ENCODE measurements around the gene CDH4.

CDH4 gene

DNA sequence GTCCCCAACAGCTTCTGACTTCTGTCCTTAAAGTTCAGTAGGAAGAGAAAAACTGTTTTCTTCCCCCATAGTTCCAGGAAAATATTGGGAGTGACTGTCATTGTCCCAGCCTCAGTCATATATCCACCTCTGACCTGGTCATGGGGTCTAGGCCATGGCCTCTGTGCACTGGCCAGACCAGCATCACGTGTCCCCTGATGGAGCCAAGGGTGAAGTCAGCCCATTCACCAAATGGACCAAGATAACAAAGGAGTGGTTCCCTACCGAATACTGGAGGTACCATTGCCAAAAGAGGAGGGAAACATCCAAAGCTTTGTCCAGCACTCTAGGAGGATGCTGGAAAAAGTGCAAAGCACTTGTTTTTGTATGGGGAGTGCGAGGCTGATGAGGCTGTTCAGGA lies 418.2 kb downstream of the CDH4 start:
- Histone ChIP-seq H3K4me3 (replicated peaks; ENCODE audit: insufficient read depth, low read length) (no peak overlapping the region), H3K27ac (replicated peaks) (no peak overlapping the region), H3K27me3 (ENCODE audit: insufficient read depth, poor library complexity, severe bottlenecking) (no peaks in the 10 kb centered on the region)
- no peak for DNase-seq (ENCODE audit: low read depth in 1 of 2, low spot score in 1 of 2)
- TF ChIP-seq GABPA (IDR thresholded peaks at IDR 0.05; ENCODE audit: low read depth) (no peak), SPI1 (IDR thresholded peaks at IDR 0.05; ENCODE audit: borderline replicate concordance, low read depth) (no peak), POLR2AphosphoS5 (IDR thresholded peaks at IDR 0.05; ENCODE audit: low read depth) (no peak)
- TF ChIP-seq, protein P1, sequence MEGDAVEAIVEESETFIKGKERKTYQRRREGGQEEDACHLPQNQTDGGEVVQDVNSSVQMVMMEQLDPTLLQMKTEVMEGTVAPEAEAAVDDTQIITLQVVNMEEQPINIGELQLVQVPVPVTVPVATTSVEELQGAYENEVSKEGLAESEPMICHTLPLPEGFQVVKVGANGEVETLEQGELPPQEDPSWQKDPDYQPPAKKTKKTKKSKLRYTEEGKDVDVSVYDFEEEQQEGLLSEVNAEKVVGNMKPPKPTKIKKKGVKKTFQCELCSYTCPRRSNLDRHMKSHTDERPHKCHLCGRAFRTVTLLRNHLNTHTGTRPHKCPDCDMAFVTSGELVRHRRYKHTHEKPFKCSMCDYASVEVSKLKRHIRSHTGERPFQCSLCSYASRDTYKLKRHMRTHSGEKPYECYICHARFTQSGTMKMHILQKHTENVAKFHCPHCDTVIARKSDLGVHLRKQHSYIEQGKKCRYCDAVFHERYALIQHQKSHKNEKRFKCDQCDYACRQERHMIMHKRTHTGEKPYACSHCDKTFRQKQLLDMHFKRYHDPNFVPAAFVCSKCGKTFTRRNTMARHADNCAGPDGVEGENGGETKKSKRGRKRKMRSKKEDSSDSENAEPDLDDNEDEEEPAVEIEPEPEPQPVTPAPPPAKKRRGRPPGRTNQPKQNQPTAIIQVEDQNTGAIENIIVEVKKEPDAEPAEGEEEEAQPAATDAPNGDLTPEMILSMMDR (IDR thresholded peaks at IDR 0.05; ENCODE audit: insufficient read depth, low read length): no peak
- TF ChIP-seq, protein P2, sequence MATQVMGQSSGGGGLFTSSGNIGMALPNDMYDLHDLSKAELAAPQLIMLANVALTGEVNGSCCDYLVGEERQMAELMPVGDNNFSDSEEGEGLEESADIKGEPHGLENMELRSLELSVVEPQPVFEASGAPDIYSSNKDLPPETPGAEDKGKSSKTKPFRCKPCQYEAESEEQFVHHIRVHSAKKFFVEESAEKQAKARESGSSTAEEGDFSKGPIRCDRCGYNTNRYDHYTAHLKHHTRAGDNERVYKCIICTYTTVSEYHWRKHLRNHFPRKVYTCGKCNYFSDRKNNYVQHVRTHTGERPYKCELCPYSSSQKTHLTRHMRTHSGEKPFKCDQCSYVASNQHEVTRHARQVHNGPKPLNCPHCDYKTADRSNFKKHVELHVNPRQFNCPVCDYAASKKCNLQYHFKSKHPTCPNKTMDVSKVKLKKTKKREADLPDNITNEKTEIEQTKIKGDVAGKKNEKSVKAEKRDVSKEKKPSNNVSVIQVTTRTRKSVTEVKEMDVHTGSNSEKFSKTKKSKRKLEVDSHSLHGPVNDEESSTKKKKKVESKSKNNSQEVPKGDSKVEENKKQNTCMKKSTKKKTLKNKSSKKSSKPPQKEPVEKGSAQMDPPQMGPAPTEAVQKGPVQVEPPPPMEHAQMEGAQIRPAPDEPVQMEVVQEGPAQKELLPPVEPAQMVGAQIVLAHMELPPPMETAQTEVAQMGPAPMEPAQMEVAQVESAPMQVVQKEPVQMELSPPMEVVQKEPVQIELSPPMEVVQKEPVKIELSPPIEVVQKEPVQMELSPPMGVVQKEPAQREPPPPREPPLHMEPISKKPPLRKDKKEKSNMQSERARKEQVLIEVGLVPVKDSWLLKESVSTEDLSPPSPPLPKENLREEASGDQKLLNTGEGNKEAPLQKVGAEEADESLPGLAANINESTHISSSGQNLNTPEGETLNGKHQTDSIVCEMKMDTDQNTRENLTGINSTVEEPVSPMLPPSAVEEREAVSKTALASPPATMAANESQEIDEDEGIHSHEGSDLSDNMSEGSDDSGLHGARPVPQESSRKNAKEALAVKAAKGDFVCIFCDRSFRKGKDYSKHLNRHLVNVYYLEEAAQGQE (IDR thresholded peaks at IDR 0.05; ENCODE audit: insufficient replicate concordance, low read depth): no peak

DNA sequence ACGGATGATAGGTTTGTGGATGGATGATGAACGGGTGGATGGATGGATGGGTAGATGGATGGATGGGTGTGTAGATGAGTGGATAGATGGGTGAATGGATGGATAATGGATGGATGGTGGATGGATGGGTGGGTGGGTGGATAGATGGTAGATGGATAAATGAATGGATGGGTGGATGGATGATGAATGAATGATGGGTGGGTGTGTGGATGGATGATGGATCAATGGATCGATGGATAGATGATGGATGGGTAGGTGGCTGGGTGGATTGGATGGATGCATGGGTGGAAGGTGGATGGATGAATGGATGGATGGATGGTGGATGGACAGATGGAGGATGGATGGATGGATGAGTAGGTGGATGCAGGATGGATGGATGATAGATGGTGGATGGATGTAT lies 419.5 kb downstream of the CDH4 start:
- H3K27ac ChIP-seq (replicated peaks): no peak overlapping the region
- no peak for TF ChIP-seq SPI1 (IDR thresholded peaks at IDR 0.05; ENCODE audit: borderline replicate concordance, low read depth)
- TF ChIP-seq POLR2AphosphoS5 (IDR thresholded peaks at IDR 0.05; ENCODE audit: low read depth): no peak
- no peak for TF ChIP-seq GABPA (IDR thresholded peaks at IDR 0.05; ENCODE audit: low read depth)
- TF ChIP-seq, protein P1 (IDR thresholded peaks at IDR 0.05; ENCODE audit: insufficient read depth, low read length): no peak
- TF ChIP-seq, protein P2 (IDR thresholded peaks at IDR 0.05; ENCODE audit: insufficient replicate concordance, low read depth): no peak
- H3K4me3 ChIP-seq (replicated peaks; ENCODE audit: insufficient read depth, low read length): no peak overlapping the region
- H3K27me3 ChIP-seq (ENCODE audit: insufficient read depth, poor library complexity, severe bottlenecking): no peaks in the 10 kb centered on the region
- DNase-seq (ENCODE audit: low read depth in 1 of 2, low spot score in 1 of 2): no peak

DNA sequence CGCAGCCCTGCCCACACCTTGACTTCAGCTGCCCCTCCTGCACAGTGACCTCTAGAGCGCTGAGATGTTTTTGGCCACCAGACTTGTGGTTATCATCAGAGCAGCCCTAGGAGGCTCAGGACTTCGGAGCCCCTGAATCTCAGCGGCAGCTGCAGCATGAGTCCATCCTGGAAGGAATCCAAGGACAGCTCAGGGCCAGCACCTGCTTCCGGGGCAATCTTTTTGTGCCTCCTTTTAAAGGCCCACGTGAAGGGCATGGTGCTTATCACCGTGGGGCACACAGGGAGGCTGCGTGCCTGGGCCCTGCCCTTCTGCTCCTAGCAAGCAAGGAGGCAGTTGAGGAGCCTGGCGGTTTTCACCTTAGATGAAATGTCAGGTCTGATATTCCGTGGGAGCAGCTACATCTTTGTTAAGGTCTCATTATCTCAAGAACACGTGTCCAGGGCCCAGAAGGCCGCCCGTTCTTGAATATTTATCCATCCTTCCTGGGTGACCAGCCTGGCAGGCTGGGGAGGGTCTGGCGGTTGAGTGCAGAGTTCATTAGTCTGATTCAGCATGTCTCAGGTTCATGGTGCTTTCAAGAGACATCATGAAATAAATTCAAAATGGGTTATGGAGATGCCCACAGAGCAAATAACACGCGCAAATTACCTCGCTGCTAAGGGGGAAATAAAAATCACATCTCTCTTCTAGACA lies 421.2 kb downstream of the CDH4 start:
- H3K27me3 ChIP-seq (ENCODE audit: insufficient read depth, poor library complexity, severe bottlenecking): no peaks in the 10 kb centered on the region
- no peak for DNase-seq (ENCODE audit: low read depth in 1 of 2, low spot score in 1 of 2)
- H3K27ac ChIP-seq (replicated peaks): no peak overlapping the region
- TF ChIP-seq, protein P2 (IDR thresholded peaks at IDR 0.05; ENCODE audit: insufficient replicate concordance, low read depth): no peak
- TF ChIP-seq GABPA (IDR thresholded peaks at IDR 0.05; ENCODE audit: low read depth) (no peak), SPI1 (IDR thresholded peaks at IDR 0.05; ENCODE audit: borderline replicate concordance, low read depth) (no peak)
- TF ChIP-seq, protein P1 (IDR thresholded peaks at IDR 0.05; ENCODE audit: insufficient read depth, low read length): no peak
- no peak overlapping the region for H3K4me3 ChIP-seq (replicated peaks; ENCODE audit: insufficient read depth, low read length)
